SU-DHL-6 (cell line): ENCODE results near the gene ROBO2.

Experiments
- H2AFZ ChIP-seq: fragments of 200-600 bp; sonication (generic); 2 replicates; pipeline ENCODE4 v1.6.1; 2014; ENCODE audit warnings: low read depth, mild to moderate bottlenecking, moderate library complexity, mixed read lengths, antibody characterized with exemption, low read length; ENCODE audit not compliant: severe bottlenecking
- H3F3A ChIP-seq: fragments of 200-600 bp; shearing (Covaris generic); 2 replicates; pipeline ENCODE4 v1.6.0; 2016; ENCODE audit warnings: antibody characterized with exemption, mild to moderate bottlenecking; ENCODE audit not compliant: insufficient read depth
- H3K27ac ChIP-seq: fragments of 200-600 bp; sonication (generic); 2 replicates; pipeline ENCODE4 v1.5.1; 2016; ENCODE audit warnings: low read depth, mild to moderate bottlenecking, low read length, moderate library complexity, mixed read lengths
- H3K27me3 ChIP-seq: fragments of 200-600 bp; sonication (generic), shearing (Covaris generic); 2 replicates; pipeline ENCODE4 v1.6.0; 2014; ENCODE audit warnings: mild to moderate bottlenecking, low read length
- H3K36me3 ChIP-seq: fragments of 200-600 bp; sonication (generic); 2 replicates; pipeline ENCODE4 v1.6.1; 2014; ENCODE audit warnings: mild to moderate bottlenecking, low read length, mixed read lengths
- H3K4me2 ChIP-seq: fragments of 300-600, 200-600 bp; shearing (Covaris generic), sonication (generic); 2 replicates; pipeline ENCODE4 v1.6.0; 2014; ENCODE audit warnings: low read length, low read depth, mild to moderate bottlenecking; ENCODE audit not compliant: poor library complexity, severe bottlenecking
- H3K4me3 ChIP-seq: fragments of 200-600 bp; sonication (generic); 2 replicates; pipeline ENCODE4 v1.5.1; 2014; ENCODE audit warnings: antibody characterized with exemption, low read length, mild to moderate bottlenecking, mixed read lengths; ENCODE audit not compliant: insufficient read depth, poor library complexity, severe bottlenecking
- H3K79me2 ChIP-seq: fragments of 200-600 bp; sonication (generic); 2 replicates; pipeline ENCODE4 v1.6.1; 2014; ENCODE audit warnings: mild to moderate bottlenecking, low read length, moderate library complexity; ENCODE audit not compliant: insufficient read depth
- H3K9ac ChIP-seq: fragments of 200-600 bp; sonication (generic); 2 replicates; pipeline ENCODE4 v1.7.0; 2014; ENCODE audit warnings: mild to moderate bottlenecking, low read length
- H3K9me2 ChIP-seq: fragments of 200-600 bp; sonication (generic); replicated peaks from 2 replicates; pipeline ENCODE4 v1.6.1; 2014; ENCODE audit warnings: low read length; ENCODE audit not compliant: insufficient read depth
- H3K9me3 ChIP-seq: fragments of 200-600 bp; sonication (generic); 2 replicates; pipeline ENCODE4 v1.6.1; 2014; ENCODE audit warnings: low read length, mixed read lengths; ENCODE audit not compliant: insufficient read depth
- H4K20me1 ChIP-seq: fragments of 200-600 bp; sonication (generic); 2 replicates; pipeline ENCODE4 v1.6.1; 2014; ENCODE audit warnings: low read depth, mild to moderate bottlenecking, antibody characterized with exemption, low read length, moderate library complexity, mixed read lengths
- CTCF ChIP-seq: fragments of 200-600 bp; sonication (generic); IDR thresholded peaks from one replicate; pipeline ENCODE4 v1.5.1; 2017; ENCODE audit warnings: antibody characterized with exemption, mild to moderate bottlenecking, low read length, moderate library complexity; ENCODE audit not compliant: insufficient read depth, poor library complexity, severe bottlenecking
- EZH2phosphoT487 ChIP-seq: fragments of 200-600 bp; sonication (generic), shearing (Covaris generic); conservative IDR thresholded peaks from 2 replicates; pipeline ENCODE4 v1.6.1; 2018; ENCODE audit warnings: mild to moderate bottlenecking, antibody characterized with exemption, low read length, moderate library complexity, mixed read lengths

Gene ROBO2

GRCh38 chr3:77247061-77247460 is 207.2 kb downstream of the ROBO2 start:
- Histone ChIP-seq H3K9me3 (no peaks in the 10 kb centered on the region), H4K20me1 (no peaks in the 10 kb centered on the region), H3K4me2 (no peak overlapping the region), H2AFZ (no peak overlapping the region), H3K79me2 (no peaks in the 10 kb centered on the region), H3K4me3 (no peak overlapping the region), H3F3A (0 out of 2 replicates have a peak, but pooled peaks cover 5% of the 10 kb centered on the region), H3K27ac (no peak overlapping the region), H3K36me3 (no peaks in the 10 kb centered on the region), H3K27me3 (no peaks in the 10 kb centered on the region), H3K9ac (no peak overlapping the region), H3K9me2 (no peaks in the 10 kb centered on the region)
- no peak for TF ChIP-seq CTCF
- no peak for TF ChIP-seq EZH2phosphoT487

- H4K20me1 ChIP-seq: no peaks in the 10 kb centered on the region
- H3K4me2 ChIP-seq: no peak overlapping the region
- H2AFZ ChIP-seq: peak overlapping the region; percentile 53
- H3K9me2 ChIP-seq: no peaks in the 10 kb centered on the region
- no peaks in the 10 kb centered on the region for H3K36me3 ChIP-seq
- no peak overlapping the region for H3K9ac ChIP-seq
- H3K27me3 ChIP-seq: no peaks in the 10 kb centered on the region
- no peaks in the 10 kb centered on the region for H3K79me2 ChIP-seq
- no peak overlapping the region for H3K27ac ChIP-seq
- TF ChIP-seq CTCF (no peak), EZH2phosphoT487 (no peak)
- H3F3A ChIP-seq: 0 out of 2 replicates have a peak, but pooled peaks cover 5% of the 10 kb centered on the region
- H3K4me3 ChIP-seq: no peak overlapping the region
- H3K9me3 ChIP-seq: no peaks in the 10 kb centered on the region
Measured at GRCh38 chr3:77247817-77248216, 207.9 kb downstream of the ROBO2 start.

GRCh38 chr3:77248420-77248819 is 208.5 kb downstream of the ROBO2 start:
- H4K20me1 ChIP-seq: no peaks in the 10 kb centered on the region
- no peaks in the 10 kb centered on the region for H3K79me2 ChIP-seq
- no peaks in the 10 kb centered on the region for H3K9me3 ChIP-seq
- H3K36me3 ChIP-seq: no peaks in the 10 kb centered on the region
- H2AFZ ChIP-seq: no peak overlapping the region
- H3K27ac ChIP-seq: no peak overlapping the region
- TF ChIP-seq CTCF (no peak), EZH2phosphoT487 (no peak)
- no peak overlapping the region for H3K9ac ChIP-seq
- H3K9me2 ChIP-seq: no peaks in the 10 kb centered on the region
- no peak overlapping the region for H3K4me2 ChIP-seq
- H3K27me3 ChIP-seq: no peaks in the 10 kb centered on the region
- no peak overlapping the region for H3K4me3 ChIP-seq
- H3F3A ChIP-seq: no peaks in the 10 kb centered on the region
